GM19467 (cell line): ENCODE measurements around the gene SLC2A1.
A peak's percentile ranks its signal among the peaks of the same experiment; 100 is the strongest.
"Not testable (repeated sequence)": the region's sequence is repeated elsewhere in the genome, so short reads cannot be mapped to it uniquely, and the experiment has no call there.

Source experiments
- ATAC-seq: cut with Tn5 transposase; IDR thresholded peaks from one replicate; pipeline ENCODE4 v1.9.1; 2021; ENCODE audit warnings: mild to moderate bottlenecking, moderate library complexity; ENCODE audit not compliant: unreplicated experiment

SLC2A1 gene

DNA sequence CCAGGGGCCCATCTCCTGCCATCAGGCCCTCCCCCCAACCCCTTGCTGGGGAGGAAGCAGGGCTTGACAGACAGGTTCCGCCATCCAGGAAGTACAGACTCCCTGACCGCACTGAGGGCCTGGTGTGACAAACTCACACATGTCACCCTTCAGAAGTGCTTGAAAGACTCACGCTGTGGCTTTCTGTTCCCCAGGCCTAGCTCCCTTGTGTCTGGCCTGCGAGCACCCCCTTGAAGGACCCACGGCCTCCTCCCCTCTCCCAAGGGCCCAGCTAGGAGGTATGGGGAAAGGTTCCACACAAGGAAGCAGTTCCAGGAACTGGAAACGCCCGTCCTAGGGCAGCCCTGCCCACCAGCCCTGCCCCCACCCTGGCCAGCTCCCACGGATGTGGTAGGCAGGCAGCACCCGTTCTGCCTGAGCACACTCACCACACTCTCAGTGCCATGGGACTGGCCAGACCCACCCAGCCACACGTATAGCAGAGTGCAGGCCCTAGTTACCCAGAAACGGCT is 26.7 kb downstream of the SLC2A1 start:
- ATAC-seq: peak; percentile 48

DNA sequence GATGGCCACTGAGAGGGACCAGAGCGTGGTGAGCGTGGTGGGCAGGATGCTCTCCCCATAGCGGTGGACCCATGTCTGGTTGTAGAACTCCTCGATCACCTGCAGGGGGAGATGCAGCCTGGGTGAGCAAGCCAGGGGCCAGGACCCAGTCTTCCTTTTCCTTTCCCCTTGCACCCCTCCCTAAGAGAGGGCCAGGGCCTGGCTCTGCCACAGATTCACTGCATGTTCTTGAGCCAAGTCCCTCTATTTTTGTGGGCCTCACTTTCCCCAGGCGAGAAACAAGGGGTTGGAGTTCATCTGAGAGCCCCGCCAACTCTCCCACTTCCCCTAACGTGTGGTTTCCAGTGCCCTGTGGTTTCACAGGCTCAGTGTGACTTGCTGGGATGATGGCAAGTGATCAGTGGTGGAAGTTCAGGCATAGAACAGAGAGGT is 27.5 kb downstream of the SLC2A1 start:
- ATAC-seq: no peak

GRCh38 chr1:42930178-42931107 is 28.2 kb downstream of the SLC2A1 start:
- ATAC-seq: no peak

GRCh38 chr1:42929434-42930177 is 29.1 kb downstream of the SLC2A1 start:
- no peak for ATAC-seq

DNA sequence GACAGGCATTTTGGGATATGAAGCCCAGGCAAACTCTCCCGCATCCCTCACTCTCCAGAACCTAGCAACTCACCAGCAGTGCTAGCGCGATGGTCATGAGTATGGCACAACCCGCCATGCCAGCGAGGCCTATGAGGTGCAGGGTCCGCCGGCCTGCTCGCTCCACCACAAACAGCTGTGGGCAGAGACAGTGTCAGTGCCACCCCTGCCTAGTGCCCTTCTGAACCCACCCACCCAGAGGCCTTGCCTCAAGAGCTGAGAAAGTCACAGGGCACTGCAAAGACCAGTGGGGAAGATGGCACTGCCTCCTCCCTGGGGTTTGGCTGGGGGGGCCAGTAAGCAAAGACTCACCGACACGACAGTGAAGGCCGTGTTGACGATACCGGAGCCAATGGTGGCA is 29.8 kb downstream of the SLC2A1 start:
- no peak for ATAC-seq

- ATAC-seq: no peak
Measured at GRCh38 chr1:42927920-42928505, 30.7 kb downstream of the SLC2A1 start.

DNA sequence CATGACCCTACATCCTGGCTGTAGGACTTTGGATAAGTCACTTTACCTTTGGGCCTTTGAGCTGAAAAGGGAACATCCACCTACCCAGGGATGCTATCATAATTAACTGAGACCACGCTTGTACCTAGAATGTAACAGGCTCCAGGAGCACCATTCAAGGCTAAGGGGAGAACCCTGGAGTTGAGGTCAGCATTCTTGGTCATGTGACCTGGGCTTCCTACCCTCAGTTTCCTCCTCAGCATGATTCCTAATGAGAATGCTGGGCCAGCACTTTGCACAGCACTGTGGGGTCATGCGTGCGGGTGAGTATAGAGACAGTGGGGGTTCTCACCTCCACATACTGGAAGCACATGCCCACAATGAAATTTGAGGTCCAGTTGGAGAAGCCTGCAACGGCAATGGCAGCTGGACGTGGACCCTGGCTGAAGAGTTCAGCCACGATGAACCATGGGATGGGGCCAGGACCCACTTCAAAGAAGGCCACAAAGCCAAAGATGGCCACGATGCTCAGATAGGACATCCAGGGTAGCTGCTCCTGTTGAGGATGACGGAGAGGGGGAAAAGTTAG is 31.3 kb downstream of the SLC2A1 start:
- no peak for ATAC-seq

DNA sequence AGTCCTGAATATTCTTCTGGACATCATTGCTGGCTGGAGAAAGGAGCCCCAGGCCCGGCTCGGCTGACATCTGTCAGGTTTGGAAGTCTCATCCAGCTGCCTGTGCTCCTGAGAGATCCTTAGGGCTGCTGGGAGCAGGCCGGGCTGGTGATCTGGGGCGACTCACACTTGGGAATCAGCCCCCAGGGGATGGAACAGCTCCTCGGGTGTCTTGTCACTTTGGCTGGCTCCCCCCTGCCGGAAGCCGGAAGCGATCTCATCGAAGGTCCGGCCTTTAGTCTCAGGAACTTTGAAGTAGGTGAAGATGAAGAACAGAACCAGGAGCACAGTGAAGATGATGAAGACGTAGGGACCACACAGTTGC is 31.8 kb downstream of the SLC2A1 start:
- ATAC-seq: no peak

GRCh38 chr1:42926235-42926878 is 32.3 kb downstream of the SLC2A1 start:
- no peak for ATAC-seq

DNA sequence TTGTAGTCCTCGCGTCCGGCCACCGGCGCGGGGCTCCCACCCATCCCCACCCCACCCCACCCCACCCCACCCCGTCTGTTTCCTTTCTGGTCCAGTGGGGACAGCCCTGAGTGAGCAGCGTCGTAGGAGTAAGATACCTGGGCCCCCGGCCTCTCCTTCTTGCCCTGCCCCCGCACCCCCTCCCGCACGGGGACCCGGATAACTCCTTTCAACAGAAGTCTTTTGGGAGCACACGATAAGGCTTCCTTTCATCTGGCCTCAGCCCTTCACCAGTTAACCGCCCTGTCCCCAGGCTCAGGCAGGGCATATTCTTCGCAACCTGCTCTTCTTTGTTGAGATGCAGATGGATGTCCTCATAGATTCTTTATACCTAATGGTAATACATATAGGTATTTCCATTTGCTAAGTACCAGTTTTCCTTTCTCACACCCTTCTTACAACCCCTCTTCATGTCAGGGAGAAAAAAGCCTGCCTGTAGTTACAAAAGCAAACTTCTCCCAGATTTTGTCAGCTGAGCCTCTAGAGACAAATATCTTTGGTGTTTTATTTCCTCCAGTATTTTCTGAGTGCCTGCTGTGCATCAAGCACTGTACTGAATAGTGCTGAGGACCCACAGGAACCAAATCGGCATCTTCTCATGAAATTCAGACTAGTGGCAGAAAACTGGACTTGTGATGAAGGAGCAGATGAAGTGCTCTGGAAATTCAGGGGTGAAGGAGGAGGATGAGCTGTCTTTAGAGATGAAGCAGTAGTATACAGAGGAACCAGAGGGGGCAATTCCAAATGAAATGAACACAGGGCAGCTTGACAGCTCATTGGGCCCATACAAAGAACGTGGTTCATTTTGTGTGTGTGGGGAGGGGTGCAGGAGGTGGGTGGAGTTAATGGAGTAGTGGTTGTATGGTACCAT is 33.6 kb downstream of the SLC2A1 start:
- no peak for ATAC-seq

- peak; percentile 87 for ATAC-seq
Measured at GRCh38 chr1:42924082-42924850, 34.4 kb downstream of the SLC2A1 start.

GRCh38 chr1:42923367-42924081 is 35.1 kb downstream of the SLC2A1 start:
- ATAC-seq: no peak

DNA sequence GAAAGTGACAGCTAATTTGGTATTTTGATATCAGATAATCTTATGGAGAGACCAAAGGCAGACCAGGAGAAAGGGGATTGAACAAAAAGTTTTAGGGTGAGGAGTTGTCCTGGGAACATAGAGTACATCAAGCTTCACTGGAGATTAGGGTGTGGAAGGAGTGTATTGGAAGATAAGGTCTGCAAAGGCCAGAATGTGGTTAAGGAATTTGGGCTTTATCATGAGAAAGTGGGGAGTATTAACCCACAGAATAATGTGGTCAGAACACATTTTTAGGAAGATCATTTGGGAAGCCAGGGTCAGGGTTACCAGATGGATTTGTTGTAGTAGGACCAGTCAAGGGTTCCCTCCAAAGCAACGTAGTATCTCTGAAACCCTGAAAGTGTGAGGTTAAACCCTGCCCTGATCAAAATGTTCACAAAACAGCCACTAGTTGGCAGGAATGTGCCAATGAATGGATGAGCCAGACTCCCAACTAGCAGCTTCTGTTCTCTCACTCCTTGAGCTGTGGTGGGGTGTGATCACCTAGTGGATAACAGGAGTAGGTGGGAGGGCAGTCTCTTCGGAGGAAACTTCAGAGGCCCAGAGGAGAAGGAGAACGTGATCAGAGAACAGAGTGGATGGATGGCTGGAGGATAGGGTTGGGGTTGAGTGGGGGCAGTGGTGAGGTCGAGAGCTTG is 35.8 kb downstream of the SLC2A1 start:
- no peak for ATAC-seq

DNA sequence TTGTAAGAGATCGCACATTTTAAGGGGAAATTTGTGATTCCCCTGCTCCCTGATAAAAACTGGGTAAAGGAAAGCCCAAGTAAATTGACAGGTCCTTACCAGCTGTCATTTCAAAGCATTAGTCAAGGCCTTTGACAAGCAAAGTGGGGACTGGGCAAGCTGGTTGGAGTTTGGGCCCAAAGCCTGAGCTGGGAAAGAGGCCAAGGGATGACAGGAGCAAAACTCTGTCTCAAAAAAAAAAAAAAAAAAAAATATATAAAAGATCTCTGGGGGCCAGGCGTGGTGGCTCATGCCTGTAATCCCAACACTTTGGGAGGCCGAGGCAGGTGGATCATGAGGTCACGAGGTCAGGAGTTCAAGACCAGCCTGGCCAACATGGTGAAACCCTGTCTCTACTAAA is 36.9 kb downstream of the SLC2A1 start:
- no peak for ATAC-seq

- ATAC-seq: not testable (repeated sequence)
Measured at GRCh38 chr1:42919651-42920050, 39.0 kb downstream of the SLC2A1 start.

- no peak for ATAC-seq
Measured at GRCh38 chr1:42917241-42917495, 41.5 kb downstream of the SLC2A1 start.

GRCh38 chr1:42915456-42915855 is 43.2 kb downstream of the SLC2A1 start:
- ATAC-seq: no peak

GRCh38 chr1:42914092-42914627 is 44.5 kb downstream of the SLC2A1 start:
- no peak for ATAC-seq
